ENCODE data around the gene ELOF1.

GRCh38 chr19:11586331-11586730 lies 27.3 kb upstream of the ELOF1 start:
- TF ChIP-seq GATA2 (IDR thresholded peaks at IDR 0.05; ENCODE audit: low read depth, low read length), result no peak
- TF ChIP-seq GATA3 (IDR thresholded peaks at IDR 0.05; ENCODE audit: low read depth, low read length), result no peak
